PC-9 (cell line): ENCODE results near the gene FGF19. TPM values are rescaled to one million over a fixed set of nuclear protein-coding genes. Genes with fewer than 3 reads are reported as not detected.

ENCODE experiments used
- BruUV-seq: library from RNA; stranded (reverse); fragments of 400-500 nt; replicated peaks from 2 replicates; lab custom pipeline; 2021; lab: Mats Ljungman, UMichigan
- CTCF ChIA-PET: fragments of 300-600 bp; sonication (Branson Sonifier 250); formaldehyde crosslinking; loops from one replicate; lab custom pipeline; 2022; ENCODE audit warnings: antibody characterized with exemption; lab: Charles Lee
- POLR2A ChIA-PET: fragments of 300-600 bp; sonication (Branson Sonifier 250); formaldehyde crosslinking; loops from one replicate; lab custom pipeline; 2022; ENCODE audit warnings: antibody characterized with exemption; ENCODE audit not compliant: unreplicated experiment; lab: Charles Lee
- DNase-seq, 2 experiments: peaks; one replicate each; pipeline versions ENCODE4 v3.0.0 to v3.0.0-alpha.2; 2015 to 2022; ENCODE audit warnings: mixed read lengths in 1 of 2
- H2AFZ ChIP-seq: fragments of 200-600 bp; sonication (generic); 2 replicates; pipeline ENCODE4 v1.8.1; 2017; ENCODE audit warnings: antibody characterized with exemption
- H3F3A ChIP-seq: fragments of 200-600 bp; sonication (generic); 2 replicates; pipeline ENCODE4 v1.8.1; 2017; ENCODE audit warnings: antibody characterized with exemption, mild to moderate bottlenecking, low read depth; ENCODE audit not compliant: insufficient read depth
- H3K27ac ChIP-seq: fragments of 200-600 bp; sonication (generic); 2 replicates; pipeline ENCODE4 v1.6.1; 2016; ENCODE audit warnings: mixed run types
- H3K27me3 ChIP-seq: fragments of 200-600 bp; sonication (generic); 2 replicates; pipeline ENCODE4 v1.6.1; 2016; ENCODE audit warnings: low read depth, mixed run types; ENCODE audit not compliant: insufficient read depth
- H3K36me3 ChIP-seq: fragments of 200-600 bp; sonication (generic); 2 replicates; pipeline ENCODE4 v1.6.1; 2016; ENCODE audit warnings: low read depth, mixed run types
- H3K4me1 ChIP-seq: fragments of 200-600 bp; sonication (generic); replicated peaks from 2 replicates; pipeline ENCODE4 v1.6.1; 2016; ENCODE audit warnings: mixed run types; ENCODE audit not compliant: insufficient read depth
- H3K4me2 ChIP-seq: fragments of 200-600 bp; sonication (generic); 2 replicates; pipeline ENCODE4 v1.6.1; 2017; ENCODE audit warnings: mixed run types
- H3K4me3 ChIP-seq: fragments of 200-600 bp; sonication (generic); 2 replicates; pipeline ENCODE4 v1.6.1; 2016; ENCODE audit warnings: mixed run types
- H3K79me2 ChIP-seq: fragments of 200-600 bp; sonication (generic); 2 replicates; pipeline ENCODE4 v1.6.1; 2017; ENCODE audit warnings: low read depth, mixed run types
- H3K9me2 ChIP-seq: fragments of 200-600 bp; sonication (generic); 2 replicates; pipeline ENCODE4 v1.8.1; 2017; ENCODE audit warnings: mild to moderate bottlenecking; ENCODE audit not compliant: insufficient read depth
- H3K9me3 ChIP-seq: fragments of 200-600 bp; sonication (generic); 2 replicates; pipeline ENCODE4 v1.8.1; 2016; ENCODE audit warnings: low read depth; ENCODE audit not compliant: insufficient read depth
- H4K20me1 ChIP-seq: fragments of 200-600 bp; sonication (generic); 2 replicates; pipeline ENCODE4 v1.8.1; 2017; ENCODE audit not compliant: insufficient read depth
- CTCF ChIP-seq: fragments of 200-600 bp; sonication (generic); conservative IDR thresholded peaks from 2 replicates; pipeline ENCODE4 v1.6.1; 2017; ENCODE audit warnings: mixed run types, antibody characterized with exemption, mild to moderate bottlenecking, moderate library complexity
- EZH2 ChIP-seq: fragments of 200-600 bp; sonication (generic); IDR thresholded peaks from 2 replicates; pipeline ENCODE4 v1.8.0; 2017; ENCODE audit warnings: antibody characterized with exemption, low read depth
- intact Hi-C: fragments of 100-400 bp; cut with micrococcal nuclease; formaldehyde crosslinking; loops from one replicate; pipeline ENCODE4 v1.10.0; 2022; ENCODE audit not compliant: unreplicated experiment
- total RNA-seq: library from RNA; stranded (reverse); gene quantifications from 2 replicates; pipeline ENCODE4 v1.2.3, GENCODE V29; 2021

FGF19 gene
- total RNA-seq, 1 experiment from 2014 or later = 2.0 TPM

GRCh38 chr11:69659591-69659990, 44.2 kb downstream of the FGF19 start:
- TF ChIP-seq CTCF (no peak), EZH2 (no peak)
- H4K20me1 ChIP-seq = peaks cover 2% of the 10 kb centered on the region; the same call in 1 of the 2 replicates
- H3K79me2 ChIP-seq = no peaks in the 10 kb centered on the region
- no peak overlapping the region for H3K4me2 ChIP-seq
- no peaks in the 10 kb centered on the region for H3K9me3 ChIP-seq
- CTCF ChIA-PET = no interaction called here
- no peaks in the 10 kb centered on the region for H3K36me3 ChIP-seq
- no peaks in the 10 kb centered on the region for H3K9me2 ChIP-seq
- intact Hi-C loops = no loop called here
- H3F3A ChIP-seq = peaks cover 12% of the 10 kb centered on the region
- POLR2A ChIA-PET = no interaction called here
- no peaks in the 10 kb centered on the region for H3K27me3 ChIP-seq
- peaks cover 9% of the 10 kb centered on the region for H3K4me1 ChIP-seq
- no peak overlapping the region for H2AFZ ChIP-seq
- no peak overlapping the region for H3K4me3 ChIP-seq
- no peak for DNase-seq
- no peak overlapping the region for H3K27ac ChIP-seq
- no TSS peak for BruUV-seq

DNA sequence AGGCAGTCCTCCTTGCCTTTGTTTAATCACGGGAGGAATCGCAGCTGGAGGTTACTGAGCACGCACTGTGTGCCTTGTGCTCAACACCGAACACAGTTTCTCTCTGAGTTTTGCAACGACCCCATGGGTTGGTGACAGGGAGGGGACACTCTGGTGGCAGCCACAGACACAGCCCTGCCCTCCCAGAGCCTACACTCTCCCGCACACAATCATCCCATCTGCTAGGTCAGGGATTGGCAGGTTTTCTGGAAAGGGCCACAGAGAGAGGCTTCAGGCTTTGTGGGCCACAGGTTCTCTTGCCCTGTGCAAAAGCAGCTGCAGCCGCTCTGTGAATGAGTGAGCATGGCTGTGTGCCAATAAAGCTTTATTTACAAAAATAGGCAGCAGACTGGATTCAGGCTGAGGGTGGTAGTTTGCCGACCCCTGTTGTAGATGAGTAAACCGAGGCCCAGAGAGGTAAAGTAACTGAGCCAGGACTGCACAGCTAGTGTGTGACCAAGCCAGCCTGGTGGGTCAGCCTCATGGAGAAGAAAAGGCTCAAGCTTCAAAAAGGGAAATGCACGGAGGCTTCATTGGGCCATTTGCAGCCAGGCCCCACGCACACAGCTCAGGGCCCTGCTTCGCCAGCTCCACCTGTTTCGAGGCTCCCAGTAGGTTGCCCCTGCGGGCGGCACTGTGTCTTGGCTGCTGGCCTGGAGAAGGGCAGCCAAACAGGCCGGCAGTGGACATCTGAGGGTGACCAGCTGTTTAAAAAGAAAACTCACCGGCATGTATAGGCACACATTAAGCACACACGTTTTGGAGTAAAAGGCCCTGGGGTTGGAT, 45.0 kb downstream of the FGF19 start:
- H4K20me1 ChIP-seq = peaks cover 9% of the 10 kb centered on the region
- DNase-seq = no peak
- peaks cover 20% of the 10 kb centered on the region for H3F3A ChIP-seq
- no peak overlapping the region for H2AFZ ChIP-seq
- H3K27ac ChIP-seq = no peak overlapping the region
- TF ChIP-seq CTCF (no peak), EZH2 (no peak)
- BruUV-seq = no TSS peak
- H3K4me2 ChIP-seq = no peak overlapping the region
- no peaks in the 10 kb centered on the region for H3K9me3 ChIP-seq
- ChIA-PET CTCF (no interaction called here), POLR2A (interaction anchor here (0.6 kb wide), 2 partner anchors 219 to 687 kb away, joined by 3 to 7 read pairs; no protein-coding TSS in a partner anchor)
- 0 out of 2 replicates have a peak, but pooled peaks cover 6% of the 10 kb centered on the region for H3K36me3 ChIP-seq
- H3K4me3 ChIP-seq = no peak overlapping the region
- H3K27me3 ChIP-seq = no peaks in the 10 kb centered on the region
- H3K79me2 ChIP-seq = no peaks in the 10 kb centered on the region
- no peaks in the 10 kb centered on the region for H3K9me2 ChIP-seq
- peaks cover 16% of the 10 kb centered on the region for H3K4me1 ChIP-seq
- intact Hi-C loops = no loop called here

GRCh38 chr11:69657911-69658625, 45.8 kb downstream of the FGF19 start:
- ChIA-PET POLR2A (interaction anchor here (0.6 kb wide), 1 partner anchor 687 kb away, joined by 7 read pairs; no protein-coding TSS in a partner anchor), CTCF (no interaction called here)
- H3K4me1 ChIP-seq = peaks cover 18% of the 10 kb centered on the region
- H3K9me2 ChIP-seq = no peaks in the 10 kb centered on the region
- TF ChIP-seq CTCF (no peak), EZH2 (no peak)
- no peak overlapping the region for H3K27ac ChIP-seq
- H3K36me3 ChIP-seq = 0 out of 2 replicates have a peak, but pooled peaks cover 7% of the 10 kb centered on the region
- no peak overlapping the region for H2AFZ ChIP-seq
- no peak for DNase-seq
- no peak overlapping the region for H3K4me3 ChIP-seq
- H3F3A ChIP-seq = peaks cover 27% of the 10 kb centered on the region
- intact Hi-C loops = no loop called here
- peaks cover 17% of the 10 kb centered on the region for H4K20me1 ChIP-seq
- H3K27me3 ChIP-seq = no peaks in the 10 kb centered on the region
- H3K4me2 ChIP-seq = no peak overlapping the region
- no peaks in the 10 kb centered on the region for H3K79me2 ChIP-seq
- BruUV-seq = no TSS peak
- H3K9me3 ChIP-seq = no peaks in the 10 kb centered on the region
